Lower leg skin (tissue), 4 donors: ENCODE data around the gene HGS. TPM values are rescaled to one million over a fixed set of nuclear protein-coding genes. Genes with fewer than 3 reads are reported as not detected.
"Not testable (repeated sequence)": the region's sequence is repeated elsewhere in the genome, so short reads cannot be mapped to it uniquely, and the experiment has no call there.

ENCODE experiments used
- DNase-seq, 2 donors: peaks; one replicate each; pipeline ENCODE4 v3.0.0-alpha.2; 2019; ENCODE audit warnings: low spot score in 2 of 2
- H3K4me3 ChIP-seq: fragments of 200-600 bp; sonication (generic); 2 replicates; pipeline ENCODE4 v1.5.1; 2017; ENCODE audit warnings: mild to moderate bottlenecking, low read depth; ENCODE audit not compliant: poor library complexity, severe bottlenecking
- POLR2A ChIP-seq, 2 donors: fragments of 450-650 bp; IDR thresholded peaks; one replicate each; pipeline ENCODE4 v1.6.1; 2016 to 2017; ENCODE audit warnings: antibody characterized with exemption in 2 of 2, mild to moderate bottlenecking in 1 of 2, moderate library complexity in 1 of 2
- whole genome bisulfite sequencing, 2 donors: methylation state at CpG; one replicate each; pipeline ENCODE4 v1.1.5; 2018; 5-methylcytosine and 5-hydroxymethylcytosine counted together
- intact Hi-C: fragments of 100-400 bp; cut with DNase I; formaldehyde crosslinking; loops from one replicate; pipeline ENCODE4 v1.15.0; 2023; ENCODE audit warnings: low total_unique reads
- total RNA-seq, 4 donors: library from RNA; depleted of rRNA; stranded (reverse); fragments of >200 nt; gene quantifications; one replicate each; pipeline ENCODE4 v1.1.0, GENCODE V29; 2016
- TF ChIP-seq, protein P1 (sequence below), 3 donors: fragments of 450-650 bp; IDR thresholded peaks; one replicate each; pipeline ENCODE4 v1.5.1; 2016; ENCODE audit warnings: antibody characterized with exemption in 3 of 3, mild to moderate bottlenecking in 3 of 3, moderate library complexity in 2 of 3

Gene HGS
- total RNA-seq, 4 donors from 2014 or later = 87.0 to 160 (median 92.1) TPM

GRCh38 chr17:81737947-81738800 is 54.4 kb downstream of the HGS start:
- TF ChIP-seq, protein P1, sequence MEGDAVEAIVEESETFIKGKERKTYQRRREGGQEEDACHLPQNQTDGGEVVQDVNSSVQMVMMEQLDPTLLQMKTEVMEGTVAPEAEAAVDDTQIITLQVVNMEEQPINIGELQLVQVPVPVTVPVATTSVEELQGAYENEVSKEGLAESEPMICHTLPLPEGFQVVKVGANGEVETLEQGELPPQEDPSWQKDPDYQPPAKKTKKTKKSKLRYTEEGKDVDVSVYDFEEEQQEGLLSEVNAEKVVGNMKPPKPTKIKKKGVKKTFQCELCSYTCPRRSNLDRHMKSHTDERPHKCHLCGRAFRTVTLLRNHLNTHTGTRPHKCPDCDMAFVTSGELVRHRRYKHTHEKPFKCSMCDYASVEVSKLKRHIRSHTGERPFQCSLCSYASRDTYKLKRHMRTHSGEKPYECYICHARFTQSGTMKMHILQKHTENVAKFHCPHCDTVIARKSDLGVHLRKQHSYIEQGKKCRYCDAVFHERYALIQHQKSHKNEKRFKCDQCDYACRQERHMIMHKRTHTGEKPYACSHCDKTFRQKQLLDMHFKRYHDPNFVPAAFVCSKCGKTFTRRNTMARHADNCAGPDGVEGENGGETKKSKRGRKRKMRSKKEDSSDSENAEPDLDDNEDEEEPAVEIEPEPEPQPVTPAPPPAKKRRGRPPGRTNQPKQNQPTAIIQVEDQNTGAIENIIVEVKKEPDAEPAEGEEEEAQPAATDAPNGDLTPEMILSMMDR (IDR thresholded peaks at IDR 0.05) = no peak
- TF ChIP-seq POLR2A (IDR thresholded peaks at IDR 0.05) = no peak
- intact Hi-C loops = no loop called here
- DNase-seq = no peak
- WGBS, 2 donors = 88 to 91% methylated on average over 31 of the region's 31 CpGs
- no peak overlapping the region for H3K4me3 ChIP-seq

- no peak overlapping the region for H3K4me3 ChIP-seq
- TF ChIP-seq POLR2A (IDR thresholded peaks at IDR 0.05) = no peak
- TF ChIP-seq, protein P1 (IDR thresholded peaks at IDR 0.05) = no peak
- 86 to 87% methylated on average over 24 to 27 of the region's 27 CpGs for WGBS, 2 donors
- intact Hi-C loops = no loop called here
- DNase-seq = no peak
These were observed 55.1 kb downstream of the HGS start for GRCh38 chr17:81738801-81739393.

DNA sequence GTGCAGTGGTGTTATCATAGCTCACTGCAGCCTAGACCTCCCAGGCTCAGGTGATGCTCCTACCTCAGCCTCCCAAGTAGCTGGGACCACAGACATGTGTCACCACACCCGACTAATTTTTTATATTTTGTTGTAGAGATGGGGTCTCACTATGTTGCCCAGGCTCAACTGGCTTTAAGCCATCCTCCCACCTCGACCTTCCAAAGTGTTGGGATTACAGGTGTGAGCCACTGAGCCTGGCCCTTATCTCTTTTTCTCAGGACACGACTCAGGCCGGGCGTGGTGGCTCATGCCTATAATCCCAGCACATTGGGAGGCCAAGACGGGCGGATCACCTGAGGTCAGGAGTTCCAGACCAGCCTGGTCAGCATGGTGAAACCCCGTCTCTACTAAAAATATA is 55.8 kb downstream of the HGS start:
- intact Hi-C loops, DNase-seq, H3K4me3 ChIP-seq: not testable (repeated sequence)
- 90 to 91% methylated on average over 8 of the region's 8 CpGs for WGBS, 2 donors

- WGBS, 2 donors = 46 to 62% methylated on average over 15 to 16 of the region's 28 CpGs
- TF ChIP-seq, protein P1 (IDR thresholded peaks at IDR 0.05) = no peak
- no peak for TF ChIP-seq POLR2A (IDR thresholded peaks at IDR 0.05)
- no peak for DNase-seq
- no peak overlapping the region for H3K4me3 ChIP-seq
- intact Hi-C loops = no loop called here
These were observed 56.7 kb downstream of the HGS start for GRCh38 chr17:81740395-81740961.

- no peak for DNase-seq
- H3K4me3 ChIP-seq = no peak overlapping the region
- intact Hi-C loops = no loop called here
- no peak for TF ChIP-seq POLR2A (IDR thresholded peaks at IDR 0.05)
- TF ChIP-seq, protein P1 (IDR thresholded peaks at IDR 0.05) = no peak
- 43 to 46% methylated on average over 15 to 20 of the region's 22 CpGs for WGBS, 2 donors
These were observed 57.3 kb downstream of the HGS start for GRCh38 chr17:81741049-81741593.
